NT2/D1 (cell line): ENCODE results near the gene LNP1.

Source experiments
- DNase-seq: peaks from one replicate; pipeline ENCODE4 v3.0.0-alpha.2; 2011; ENCODE audit warnings: low read depth, low spot score
- H3K27me3 ChIP-seq: 2 replicates; pipeline ENCODE4 v1.6.0; 2011; ENCODE audit warnings: mild to moderate bottlenecking; ENCODE audit not compliant: insufficient read length, insufficient read depth
- H3K36me3 ChIP-seq: 2 replicates; pipeline ENCODE4 v1.6.1; 2011; ENCODE audit warnings: mild to moderate bottlenecking, low read length, mixed read lengths; ENCODE audit not compliant: insufficient read depth, insufficient read length
- H3K4me1 ChIP-seq: 2 replicates; pipeline ENCODE4 v1.5.1; 2011; ENCODE audit not compliant: insufficient read depth, insufficient read length
- H3K4me3 ChIP-seq: 2 replicates; pipeline ENCODE4 v1.5.1; 2011; ENCODE audit warnings: low read depth; ENCODE audit not compliant: insufficient read length
- H3K9ac ChIP-seq: 2 replicates; pipeline ENCODE4 v1.6.0; 2011; ENCODE audit warnings: low read depth; ENCODE audit not compliant: insufficient read length
- H3K9me3 ChIP-seq: 2 replicates; pipeline ENCODE4 v1.5.1; 2011; ENCODE audit warnings: mild to moderate bottlenecking, low read length; ENCODE audit not compliant: insufficient read depth
- SUZ12 ChIP-seq: IDR thresholded peaks from 2 replicates; pipeline ENCODE4 v1.6.1; 2011; ENCODE audit not compliant: insufficient read length, insufficient read depth; ENCODE audit errors: extremely low read depth
- YY1 ChIP-seq: IDR thresholded peaks from 2 replicates; pipeline ENCODE4 v1.6.1; 2011; ENCODE audit not compliant: insufficient read length, insufficient read depth
- ZNF274 ChIP-seq: IDR thresholded peaks from 2 replicates; pipeline ENCODE4 v1.6.1; 2011; ENCODE audit warnings: mild to moderate bottlenecking, low read depth, low read length

The LNP1 gene

GRCh38 chr3:100400419-100400779 lies 940 bp upstream of the LNP1 start:
- H3K9ac ChIP-seq: peak overlapping the region; percentile 95
- H3K9me3 ChIP-seq: no peaks in the 10 kb centered on the region
- H3K27me3 ChIP-seq: no peaks in the 10 kb centered on the region
- DNase-seq: no peak
- TF ChIP-seq SUZ12 (no peak), ZNF274 (no peak), YY1 (no peak)
- peak overlapping the region; percentile 85 for H3K4me3 ChIP-seq
- H3K36me3 ChIP-seq: peaks cover 18% of the 10 kb centered on the region
- H3K4me1 ChIP-seq: no peaks in the 10 kb centered on the region

GRCh38 chr3:100401674-100402041 lies 319 bp downstream of the LNP1 start:
- Histone ChIP-seq H3K9me3 (0 out of 2 replicates have a peak, but pooled peaks cover 3% of the 10 kb centered on the region), H3K27me3 (no peaks in the 10 kb centered on the region), H3K4me1 (no peaks in the 10 kb centered on the region), H3K4me3 (peak overlapping the region; percentile 85), H3K36me3 (peaks cover 14% of the 10 kb centered on the region), H3K9ac (peak overlapping the region; percentile 83)
- no peak for TF ChIP-seq YY1
- no peak for TF ChIP-seq SUZ12
- TF ChIP-seq ZNF274: no peak
- DNase-seq: no peak

GRCh38 chr3:100402256-100402655 lies 917 bp downstream of the LNP1 start:
- H3K9me3 ChIP-seq: peaks cover 9% of the 10 kb centered on the region; the same call in 1 of the 2 replicates
- no peaks in the 10 kb centered on the region for H3K27me3 ChIP-seq
- H3K4me1 ChIP-seq: no peaks in the 10 kb centered on the region
- H3K4me3 ChIP-seq: peak overlapping the region; percentile 85
- no peak for DNase-seq
- peak overlapping the region; percentile 83 for H3K9ac ChIP-seq
- peaks cover 9% of the 10 kb centered on the region for H3K36me3 ChIP-seq
- TF ChIP-seq YY1: no peak

- H3K4me3 ChIP-seq: peak overlapping the region; percentile 85
- no peaks in the 10 kb centered on the region for H3K4me1 ChIP-seq
- peak overlapping the region; percentile 83 for H3K9ac ChIP-seq
- H3K27me3 ChIP-seq: no peaks in the 10 kb centered on the region
- no peak for TF ChIP-seq YY1
- no peak for TF ChIP-seq ZNF274
- TF ChIP-seq SUZ12: no peak
- H3K36me3 ChIP-seq: peaks cover 8% of the 10 kb centered on the region
- no peak for DNase-seq
- peaks cover 13% of the 10 kb centered on the region; the same call in 1 of the 2 replicates for H3K9me3 ChIP-seq
These were observed 1.6 kb downstream of the LNP1 start for GRCh38 chr3:100402891-100403290.

GRCh38 chr3:100403362-100404249 lies 2.3 kb downstream of the LNP1 start:
- peak overlapping the region; percentile 53 for H3K9ac ChIP-seq
- H3K9me3 ChIP-seq: peaks cover 13% of the 10 kb centered on the region; the same call in 1 of the 2 replicates
- H3K36me3 ChIP-seq: peaks cover 8% of the 10 kb centered on the region
- H3K27me3 ChIP-seq: no peaks in the 10 kb centered on the region
- peak overlapping the region; percentile 85 for H3K4me3 ChIP-seq
- no peak for DNase-seq
- TF ChIP-seq SUZ12 (no peak), YY1 (peak; percentile 44)
- no peaks in the 10 kb centered on the region for H3K4me1 ChIP-seq

GRCh38 chr3:100404250-100404548 lies 2.9 kb downstream of the LNP1 start:
- Histone ChIP-seq H3K36me3 (peaks cover 7% of the 10 kb centered on the region), H3K4me1 (no peaks in the 10 kb centered on the region), H3K27me3 (no peaks in the 10 kb centered on the region), H3K9me3 (peaks cover 13% of the 10 kb centered on the region; the same call in 1 of the 2 replicates), H3K9ac (no peak overlapping the region), H3K4me3 (peak overlapping the region; percentile 85)
- no peak for TF ChIP-seq SUZ12
- no peak for TF ChIP-seq YY1
- TF ChIP-seq ZNF274: no peak
- no peak for DNase-seq

- Histone ChIP-seq H3K9ac (no peak overlapping the region), H3K27me3 (no peaks in the 10 kb centered on the region), H3K9me3 (peaks cover 13% of the 10 kb centered on the region; the same call in 1 of the 2 replicates), H3K36me3 (peaks cover 10% of the 10 kb centered on the region), H3K4me3 (no peak overlapping the region), H3K4me1 (no peaks in the 10 kb centered on the region)
- no peak for TF ChIP-seq SUZ12
- TF ChIP-seq YY1: no peak
- no peak for TF ChIP-seq ZNF274
- DNase-seq: no peak
These were observed 5.8 kb downstream of the LNP1 start for GRCh38 chr3:100407164-100407563.
